ENCODE measurements around the gene EVI5L. TPM values are rescaled to one million over a fixed set of nuclear protein-coding genes. Genes with fewer than 3 reads are reported as not detected.

EVI5L gene
- total RNA-seq, 1 donor from 2014 or later: 22.9 TPM

DNA sequence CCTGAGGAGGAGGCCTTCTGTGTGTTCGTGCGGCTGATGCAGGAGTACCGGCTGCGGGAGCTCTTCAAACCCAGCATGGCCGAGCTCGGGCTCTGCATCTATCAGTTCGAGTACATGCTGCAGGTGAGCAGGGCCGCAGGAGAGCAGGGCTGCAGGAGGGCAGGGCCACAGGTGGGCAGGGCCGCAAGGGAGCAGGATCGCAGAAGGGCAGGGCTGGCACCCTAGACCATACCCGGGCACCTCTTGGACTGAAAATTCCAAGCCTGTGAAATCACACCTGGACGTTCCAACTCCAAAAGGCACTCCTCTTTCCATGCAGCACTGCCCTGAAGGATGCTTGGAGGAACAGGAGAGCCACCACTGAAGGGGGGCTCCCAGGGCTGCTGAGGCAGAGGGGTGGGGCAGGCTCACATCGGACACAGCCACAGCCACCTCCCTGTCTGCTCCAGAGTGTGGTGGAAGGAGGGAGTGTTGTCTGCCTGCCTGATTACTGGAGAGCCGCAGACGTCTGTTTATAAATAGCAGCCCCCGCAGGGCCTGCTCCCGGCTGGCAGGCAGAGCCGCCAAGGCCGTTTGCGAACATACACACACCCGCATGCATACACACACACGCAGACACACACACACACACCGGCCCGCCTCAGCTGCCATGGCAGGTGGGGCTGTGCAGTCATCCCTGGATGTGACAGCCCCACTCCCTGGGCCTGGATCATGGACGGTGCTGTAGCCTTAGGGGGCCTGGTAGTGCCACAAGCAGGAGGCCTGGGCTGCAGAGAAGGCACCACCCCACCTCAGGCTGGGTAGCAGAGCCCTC lies 20.2 kb downstream of the EVI5L start:
- no peaks in the 10 kb centered on the region for H3K27me3 ChIP-seq (ENCODE audit: low read depth)
- no peaks in the 10 kb centered on the region for H3K36me3 ChIP-seq
- H3K9me3 ChIP-seq (replicated peaks): no peaks in the 10 kb centered on the region
- peaks cover 13% of the 10 kb centered on the region for H3K4me1 ChIP-seq
- TF ChIP-seq, protein P1, sequence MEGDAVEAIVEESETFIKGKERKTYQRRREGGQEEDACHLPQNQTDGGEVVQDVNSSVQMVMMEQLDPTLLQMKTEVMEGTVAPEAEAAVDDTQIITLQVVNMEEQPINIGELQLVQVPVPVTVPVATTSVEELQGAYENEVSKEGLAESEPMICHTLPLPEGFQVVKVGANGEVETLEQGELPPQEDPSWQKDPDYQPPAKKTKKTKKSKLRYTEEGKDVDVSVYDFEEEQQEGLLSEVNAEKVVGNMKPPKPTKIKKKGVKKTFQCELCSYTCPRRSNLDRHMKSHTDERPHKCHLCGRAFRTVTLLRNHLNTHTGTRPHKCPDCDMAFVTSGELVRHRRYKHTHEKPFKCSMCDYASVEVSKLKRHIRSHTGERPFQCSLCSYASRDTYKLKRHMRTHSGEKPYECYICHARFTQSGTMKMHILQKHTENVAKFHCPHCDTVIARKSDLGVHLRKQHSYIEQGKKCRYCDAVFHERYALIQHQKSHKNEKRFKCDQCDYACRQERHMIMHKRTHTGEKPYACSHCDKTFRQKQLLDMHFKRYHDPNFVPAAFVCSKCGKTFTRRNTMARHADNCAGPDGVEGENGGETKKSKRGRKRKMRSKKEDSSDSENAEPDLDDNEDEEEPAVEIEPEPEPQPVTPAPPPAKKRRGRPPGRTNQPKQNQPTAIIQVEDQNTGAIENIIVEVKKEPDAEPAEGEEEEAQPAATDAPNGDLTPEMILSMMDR (IDR thresholded peaks at IDR 0.05; ENCODE audit: borderline replicate concordance): no peak
- no peak overlapping the region for H3K4me3 ChIP-seq
- DNase-seq: no peak
- no peak overlapping the region for H3K27ac ChIP-seq (replicated peaks)
- intact Hi-C loops (cut with micrococcal nuclease): no loop called here

DNA sequence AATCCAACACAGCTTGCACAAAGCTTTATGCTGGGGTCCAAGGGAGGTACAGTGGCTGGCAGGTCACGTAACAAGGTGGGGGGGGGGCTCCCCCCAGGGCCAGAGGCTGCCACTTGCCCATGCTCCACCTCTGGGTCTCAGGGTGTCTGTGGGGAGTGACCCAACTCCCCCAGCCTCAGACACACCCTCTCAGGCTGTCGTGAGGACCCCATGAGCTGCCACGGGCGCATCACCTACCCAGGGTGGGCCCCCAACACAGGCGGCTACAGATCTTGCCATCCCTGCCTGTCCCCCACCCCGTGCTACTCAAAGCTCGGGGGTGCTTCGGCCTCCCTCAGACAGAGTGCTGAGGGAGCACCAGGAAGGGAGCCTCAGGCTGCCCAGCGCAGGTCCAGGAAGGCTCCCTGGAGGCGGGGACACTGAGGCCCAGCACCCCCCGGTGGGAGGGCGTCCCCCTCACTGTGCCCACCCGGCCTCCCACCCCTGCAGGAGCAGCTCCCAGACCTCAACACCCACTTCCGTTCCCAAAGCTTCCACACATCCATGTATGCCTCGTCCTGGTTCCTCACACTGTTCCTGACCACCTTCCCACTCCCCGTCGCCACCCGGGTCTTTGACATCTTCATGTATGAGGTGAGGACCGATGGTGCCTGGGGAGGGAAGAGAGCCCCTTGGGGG lies 21.1 kb downstream of the EVI5L start:
- Histone ChIP-seq H3K4me1 (peaks cover 13% of the 10 kb centered on the region), H3K4me3 (no peak overlapping the region), H3K27me3 (ENCODE audit: low read depth) (no peaks in the 10 kb centered on the region), H3K36me3 (no peaks in the 10 kb centered on the region), H3K27ac (replicated peaks) (no peak overlapping the region), H3K9me3 (replicated peaks) (no peaks in the 10 kb centered on the region)
- TF ChIP-seq, protein P1 (IDR thresholded peaks at IDR 0.05; ENCODE audit: borderline replicate concordance): no peak
- no peak for DNase-seq
- intact Hi-C loops (cut with micrococcal nuclease): no loop called here

DNA sequence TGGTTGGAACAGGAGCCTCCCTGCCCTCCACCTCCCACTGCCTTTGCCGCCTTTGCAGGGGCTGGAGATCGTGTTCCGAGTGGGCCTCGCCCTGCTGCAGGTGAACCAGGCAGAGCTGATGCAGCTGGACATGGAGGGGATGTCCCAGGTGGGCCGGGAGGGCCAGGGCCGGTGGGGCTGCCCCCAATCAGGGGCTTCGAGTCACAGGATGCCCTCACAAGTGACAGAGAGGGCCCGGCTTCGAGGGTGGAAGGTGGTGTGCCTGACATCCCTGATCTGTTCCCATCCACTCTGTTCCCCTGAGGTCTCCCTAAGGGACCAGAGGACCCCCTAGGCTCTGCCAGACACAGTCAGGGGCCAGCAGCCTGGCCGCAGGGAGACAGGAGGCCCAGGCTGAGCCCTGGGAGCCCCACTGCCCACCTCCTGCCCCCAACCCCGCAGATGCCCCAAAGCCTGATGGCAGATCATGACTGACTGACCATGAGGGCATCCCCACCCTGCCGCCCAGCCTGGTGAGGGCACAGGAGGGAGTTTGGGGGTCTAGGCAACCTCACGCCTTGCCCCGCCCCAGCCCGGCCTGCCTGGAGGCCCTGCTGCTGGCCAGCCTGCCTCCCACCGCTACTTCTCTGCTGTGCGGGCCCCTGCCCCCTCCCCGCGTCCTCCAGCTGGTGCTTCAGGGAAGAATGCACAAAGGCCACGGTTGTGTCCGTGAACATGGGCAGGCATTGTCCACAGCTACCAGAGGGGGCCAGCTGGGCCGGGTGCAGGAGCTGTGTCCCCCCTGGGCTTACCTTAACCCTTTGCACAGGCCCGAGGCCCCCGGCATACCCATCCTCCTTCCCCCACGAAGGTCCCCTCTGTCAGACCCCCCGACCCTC lies 21.8 kb downstream of the EVI5L start:
- intact Hi-C loops (cut with micrococcal nuclease): no loop called here
- H3K27ac ChIP-seq (replicated peaks): no peak overlapping the region
- peaks cover 13% of the 10 kb centered on the region for H3K4me1 ChIP-seq
- TF ChIP-seq, protein P1 (IDR thresholded peaks at IDR 0.05; ENCODE audit: borderline replicate concordance): no peak
- H3K9me3 ChIP-seq (replicated peaks): no peaks in the 10 kb centered on the region
- no peak overlapping the region for H3K4me3 ChIP-seq
- no peak for DNase-seq
- H3K36me3 ChIP-seq: no peaks in the 10 kb centered on the region
- H3K27me3 ChIP-seq (ENCODE audit: low read depth): no peaks in the 10 kb centered on the region

DNA sequence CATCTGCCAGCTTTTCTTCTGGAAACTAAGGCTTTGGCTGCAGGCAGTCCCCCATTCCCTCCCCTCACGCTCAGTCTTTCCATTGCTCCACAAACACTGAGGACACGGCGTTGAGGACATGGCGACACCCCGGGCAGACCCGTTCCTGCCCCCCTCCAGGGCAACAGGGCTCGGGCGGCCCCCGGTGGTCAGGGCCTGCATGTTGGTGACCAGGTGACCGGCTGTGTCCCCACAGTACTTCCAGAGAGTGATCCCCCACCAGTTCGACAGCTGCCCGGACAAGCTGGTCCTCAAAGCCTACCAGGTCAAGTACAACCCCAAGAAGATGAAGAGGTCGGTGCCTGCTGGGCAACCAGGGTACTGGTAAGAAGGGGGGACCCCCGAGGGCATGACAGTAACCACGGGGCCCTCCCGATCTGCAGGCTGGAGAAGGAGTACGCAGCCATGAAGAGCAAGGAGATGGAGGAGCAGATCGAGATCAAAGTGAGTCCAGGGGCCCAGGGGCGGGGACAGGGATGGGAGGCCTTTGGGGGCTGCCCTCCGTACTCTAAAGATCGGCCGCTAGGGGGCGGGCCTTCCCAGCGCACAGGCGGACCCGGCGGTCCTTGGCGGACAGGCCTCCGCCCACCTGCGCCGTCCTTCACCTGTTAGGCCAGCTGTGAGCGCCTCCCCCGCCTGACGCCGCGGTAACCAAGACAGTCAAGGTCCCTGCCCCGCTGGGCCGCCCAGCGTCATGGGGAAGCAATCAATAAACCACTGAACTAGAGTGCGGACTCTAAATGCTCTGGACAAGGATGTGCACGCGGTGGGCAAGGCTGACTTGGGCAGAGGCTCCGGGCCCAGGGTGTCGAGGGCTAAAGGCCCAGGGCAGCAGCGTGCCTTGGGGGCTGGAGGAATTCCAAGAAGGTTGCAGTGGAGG lies 23.1 kb downstream of the EVI5L start:
- Histone ChIP-seq H3K27me3 (ENCODE audit: low read depth) (no peaks in the 10 kb centered on the region), H3K36me3 (peaks cover under 1% of the 10 kb centered on the region), H3K4me1 (peaks cover 13% of the 10 kb centered on the region), H3K9me3 (replicated peaks) (no peaks in the 10 kb centered on the region), H3K27ac (replicated peaks) (no peak overlapping the region), H3K4me3 (no peak overlapping the region)
- intact Hi-C loops (cut with micrococcal nuclease): no loop called here
- DNase-seq: peak; percentile 54
- TF ChIP-seq, protein P1 (IDR thresholded peaks at IDR 0.05; ENCODE audit: borderline replicate concordance): peak; percentile 88
